Measurements from ENCODE around the gene SIGLEC9.

- TF ChIP-seq YY1 (IDR thresholded peaks at IDR 0.05; ENCODE audit: extremely low read depth, insufficient replicate concordance, low read depth, low read length) (no peak), TCF7L2 (IDR thresholded peaks at IDR 0.05; ENCODE audit: borderline replicate concordance, extremely low read depth, insufficient read depth, insufficient read length) (no peak), CTCF (IDR thresholded peaks at IDR 0.05 in 2 of 3, conservative IDR thresholded peaks at IDR 0.05 in 1 of 3; ENCODE audit: borderline replicate concordance in 1 of 3, insufficient read depth in 1 of 3, low read depth in 2 of 3, low read length in 2 of 3) (no peak), MAX (IDR thresholded peaks at IDR 0.05) (no peak), ATF3 (IDR thresholded peaks at IDR 0.05) (no peak), POLR2AphosphoS5 (IDR thresholded peaks at IDR 0.05; ENCODE audit: low read depth, low read length) (no peak), POLR2A (IDR thresholded peaks at IDR 0.05; ENCODE audit: borderline replicate concordance, extremely low read depth, insufficient read depth, insufficient read length) (no peak), EZH2phosphoT487 (IDR thresholded peaks at IDR 0.05; ENCODE audit: borderline replicate concordance) (no peak), REST (IDR thresholded peaks at IDR 0.05; ENCODE audit: low read depth) (no peak), EGR1 (IDR thresholded peaks at IDR 0.05; ENCODE audit: low read depth) (no peak)
Observed at GRCh38 chr19:51142119-51142518, 17.4 kb downstream of the SIGLEC9 start, which contains the start of gene SIGLEC7.

All from HCT116 (cell line).